B cell (primary cell): ENCODE results near the gene HACD2. TPM values are rescaled to one million over a fixed set of nuclear protein-coding genes. Genes with fewer than 3 reads are reported as not detected.

Experiments used
- ATAC-seq: fragments of 200-7000 bp; cut with Tn5 transposase; one replicate; pipeline ENCODE4 v1.10.0; 2021; ENCODE audit warnings: low read depth, mild to moderate bottlenecking, moderate number of reproducible peaks, moderate library complexity
- CTCF ChIA-PET: fragments of 350-600 bp; sonication (Branson Sonifier 250); formaldehyde crosslinking; loops from one replicate; lab custom pipeline; 2021; ENCODE audit warnings: antibody characterized with exemption, inconsistent platforms; lab: Charles Lee
- POLR2A ChIA-PET: fragments of 350-600 bp; sonication (Branson Sonifier 250); formaldehyde crosslinking; loops from one replicate; lab custom pipeline; 2021; ENCODE audit warnings: antibody characterized with exemption; lab: Charles Lee
- DNase-seq: peaks from one replicate; pipeline ENCODE4 v3.0.0; 2013
- H2AFZ ChIP-seq: 2 replicates; pipeline ENCODE4 v1.6.1; 2012; ENCODE audit warnings: mild to moderate bottlenecking, low read depth, low read length; ENCODE audit not compliant: insufficient read depth, poor library complexity, severe bottlenecking
- H3K27ac ChIP-seq, 2 donors: 1 replicate in 1 of 2; 2 replicates in 1 of 2; pipeline ENCODE4 v1.5.1; 2012 to 2013; ENCODE audit warnings: low read length in 2 of 2, mild to moderate bottlenecking in 2 of 2, moderate library complexity in 1 of 2
- H3K27me3 ChIP-seq, 4 experiments: fragments of 200-600 bp in 1 of 4; sonication (generic) in 1 of 4; replicated peaks in 1 of 4; 1 replicate in 2 of 4; 2 replicates in 2 of 4; pipeline versions ENCODE4 v1.6.1 to v1.7.0; 2013 to 2016; ENCODE audit warnings: low read length in 3 of 4, mild to moderate bottlenecking in 2 of 4, mixed read lengths in 1 of 4, moderate library complexity in 1 of 4; ENCODE audit not compliant: insufficient read depth in 4 of 4, control insufficient read depth in 3 of 4; ENCODE audit errors: control extremely low read depth in 1 of 4
- H3K36me3 ChIP-seq, 2 experiments: replicated peaks in 1 of 2; 1 replicate in 1 of 2; 2 replicates in 1 of 2; pipeline versions ENCODE4 v1.6.1 to v1.7.1; 2013; ENCODE audit warnings: low read length in 1 of 2; ENCODE audit not compliant: insufficient read depth in 2 of 2, control insufficient read depth in 1 of 2; ENCODE audit errors: control extremely low read depth in 1 of 2, extremely low read depth in 1 of 2
- H3K4me1 ChIP-seq, 2 donors: fragments of 200-600 bp in 1 of 2; sonication (generic) in 1 of 2; 1 replicate in 1 of 2; 2 replicates in 1 of 2; pipeline versions ENCODE4 v1.5.1 to v1.6.1; 2013 to 2017; ENCODE audit warnings: low read length in 2 of 2; ENCODE audit not compliant: control insufficient read depth in 2 of 2, insufficient read depth in 2 of 2
- H3K4me2 ChIP-seq: replicated peaks from 2 replicates; pipeline ENCODE3; 2012; ENCODE audit warnings: mild to moderate bottlenecking, low read depth, low read length; ENCODE audit not compliant: poor library complexity, severe bottlenecking
- H3K4me3 ChIP-seq, 5 experiments: fragments of 200-600 bp in 1 of 5; sonication (generic) in 1 of 5; 1 replicate in 3 of 5; 2 replicates in 2 of 5; pipeline versions ENCODE4 v1.5.1 to v1.7.0; 2011 to 2016; ENCODE audit warnings: low read length in 4 of 5, mild to moderate bottlenecking in 4 of 5, low read depth in 2 of 5, control low read depth in 1 of 5, moderate library complexity in 1 of 5; ENCODE audit not compliant: insufficient read depth in 1 of 5; ENCODE audit errors: control extremely low read depth in 1 of 5, extremely low read depth in 1 of 5
- H3K79me2 ChIP-seq: fragments of 200-600 bp; sonication (generic); one replicate; pipeline ENCODE4 v1.6.0; 2016; ENCODE audit warnings: low read length; ENCODE audit not compliant: control insufficient read depth, insufficient read depth
- H3K9ac ChIP-seq: fragments of 200-600 bp; sonication (generic); 2 replicates; pipeline ENCODE4 v1.6.1; 2017; ENCODE audit warnings: mild to moderate bottlenecking, low read length, moderate library complexity
- H3K9me3 ChIP-seq, 3 donors: one replicate each; pipeline versions ENCODE4 v1.6.1 to v1.7.1; 2013; ENCODE audit warnings: low read length in 2 of 3; ENCODE audit not compliant: control insufficient read depth in 2 of 3, insufficient read depth in 1 of 3; ENCODE audit errors: control extremely low read depth in 1 of 3
- H4K20me1 ChIP-seq: 2 replicates; pipeline ENCODE4 v1.6.0; 2012; ENCODE audit warnings: mild to moderate bottlenecking, low read length; ENCODE audit not compliant: insufficient read depth, control insufficient read depth, poor library complexity, severe bottlenecking
- H3K27ac Mint-ChIP-seq: one replicate; pipeline ENCODE4 v1.8.0; 2021; ENCODE audit warnings: mixed read lengths
- H3K27me3 Mint-ChIP-seq: one replicate; pipeline ENCODE4 v1.8.0; 2021; ENCODE audit warnings: mixed read lengths
- H3K4me1 Mint-ChIP-seq: one replicate; pipeline ENCODE4 v1.8.0; 2021; ENCODE audit warnings: mixed read lengths
- H3K4me3 Mint-ChIP-seq: one replicate; pipeline ENCODE4 v1.8.0; 2021; ENCODE audit warnings: mixed read lengths
- H3K9me3 Mint-ChIP-seq: one replicate; pipeline ENCODE4 v1.8.0; 2022; ENCODE audit warnings: mixed read lengths; ENCODE audit not compliant: insufficient read depth
- CTCF ChIP-seq: fragments of 200-600 bp; IDR thresholded peaks from one replicate; pipeline ENCODE4 v1.8.0; 2022; ENCODE audit warnings: antibody characterized with exemption, mild to moderate bottlenecking
- EZH2 ChIP-seq: IDR thresholded peaks from 2 replicates; pipeline ENCODE4 v1.6.1; 2012; ENCODE audit warnings: borderline replicate concordance, low read depth, mild to moderate bottlenecking, moderate library complexity, low read length; ENCODE audit not compliant: insufficient read depth, poor library complexity, severe bottlenecking
- WGBS: methylation state at CpG from one replicate; pipeline ENCODE4 v1.1.5; 2013; ENCODE audit warnings: missing lambda C conversion rate; ENCODE audit not compliant: insufficient coverage; 5-methylcytosine and 5-hydroxymethylcytosine counted together
- intact Hi-C: fragments of 100-400 bp; cut with micrococcal nuclease; formaldehyde crosslinking; loops from one replicate; pipeline ENCODE4 v1.10.0; 2022
- polyA plus RNA-seq: library from polyadenylated mRNA; depleted of rRNA; stranded (reverse); fragments of >200 nt; gene quantifications from 2 replicates; pipeline ENCODE4 v1.2.3, GENCODE V29; 2012
- total RNA-seq, 2 donors: library from RNA; stranded (reverse); fragments of 120-200 nt in 1 of 2; gene quantifications; 1 replicate in 1 of 2; 2 replicates in 1 of 2; pipeline versions ENCODE4 v1.2.3 to v1.2.4, GENCODE V29; 2013 to 2022

Gene HACD2
- total and polyA plus RNA-seq, 2 donors (not counting 1 experiment from before 2014, with no cell fraction given) = 14.5 to 30.7 TPM

DNA sequence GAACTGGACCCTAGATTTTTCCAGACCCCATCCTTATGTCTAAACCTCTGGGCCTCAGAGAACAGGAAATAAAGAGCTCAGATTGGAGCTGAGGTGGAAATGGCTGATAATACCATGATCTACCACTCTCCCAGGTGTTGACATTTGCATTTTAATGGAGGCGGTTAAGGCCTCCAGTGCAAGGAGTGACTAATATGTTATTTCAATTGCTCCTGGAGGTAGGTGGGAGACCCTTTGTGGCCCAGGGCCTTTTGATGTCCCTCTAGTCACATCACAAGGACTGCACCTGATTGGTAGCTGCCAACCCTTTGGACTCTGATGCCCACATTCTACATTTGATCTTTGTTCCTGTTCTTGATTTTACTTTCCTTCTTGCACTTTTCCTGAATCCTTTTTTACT, 127.0 kb downstream of the HACD2 start:
- Mint-ChIP-seq H3K4me3 (no peak overlapping the region), H3K4me1 (no peaks in the 10 kb centered on the region), H3K27ac (no peak overlapping the region), H3K9me3 (no peaks in the 10 kb centered on the region), H3K27me3 (peaks cover 49% of the 10 kb centered on the region)
- Histone ChIP-seq H3K36me3 (no peaks in the 10 kb centered on the region), H2AFZ (no peak overlapping the region), H3K27ac (no peak overlapping the region), H3K27me3 (peaks cover 0 to 23% (median 2%) of the 10 kb centered on the region in 4 experiments), H3K79me2 (no peaks in the 10 kb centered on the region), H3K9me3 (peaks cover 0 to 5% (median 0%) of the 10 kb centered on the region in 3 donors), H3K9ac (no peak overlapping the region), H4K20me1 (no peaks in the 10 kb centered on the region), H3K4me3 (no peak overlapping the region), H3K4me2 (no peak overlapping the region), H3K4me1 (no peaks in the 10 kb centered on the region)
- TF ChIP-seq CTCF (no peak), EZH2 (no peak)
- ChIA-PET POLR2A (no interaction called here), CTCF (no interaction called here)
- WGBS = no CpG with 5 or more reads among the region's 1 CpG
- intact Hi-C loops = no loop called here
- no peak for DNase-seq
- ATAC-seq = no peak

- peaks cover 0 to 33% (median 9%) of the 10 kb centered on the region in 4 experiments for H3K27me3 ChIP-seq
- TF ChIP-seq EZH2 (no peak), CTCF (no peak)
- Mint-ChIP-seq H3K4me1 (peaks cover 7% of the 10 kb centered on the region), H3K27me3 (peaks cover 49% of the 10 kb centered on the region), H3K4me3 (no peak overlapping the region), H3K27ac (no peak overlapping the region), H3K9me3 (no peaks in the 10 kb centered on the region)
- peaks cover 0 to 5% (median 0%) of the 10 kb centered on the region in 3 donors for H3K9me3 ChIP-seq
- peaks cover 5 to 7% of the 10 kb centered on the region in 2 donors for H3K4me1 ChIP-seq
- H3K9ac ChIP-seq = no peak overlapping the region
- no peaks in the 10 kb centered on the region for H3K36me3 ChIP-seq
- WGBS = 80% methylated on average over 3 of the region's 3 CpGs
- DNase-seq = no peak
- H3K79me2 ChIP-seq = no peaks in the 10 kb centered on the region
- POLR2A ChIA-PET = no interaction called here
- no peak overlapping the region for H3K4me2 ChIP-seq
- CTCF ChIA-PET = no interaction called here
- ATAC-seq = no peak
- no peak overlapping the region for H3K27ac ChIP-seq
- intact Hi-C loops = no loop called here
- no peak overlapping the region for H2AFZ ChIP-seq
- H3K4me3 ChIP-seq = no peak overlapping the region
- no peaks in the 10 kb centered on the region for H4K20me1 ChIP-seq
These were observed 131.2 kb downstream of the HACD2 start for GRCh38 chr3:123453675-123454074.
